GM12872 (cell line): Measurements from ENCODE around the gene CCNDBP1.

Experiments
- CTCF ChIP-seq: IDR thresholded peaks from 3 replicates; pipeline ENCODE4 v1.5.1; 2011; ENCODE audit warnings: low read depth, mild to moderate bottlenecking, low read length, moderate library complexity; ENCODE audit not compliant: insufficient read depth

The CCNDBP1 gene

GRCh38 chr15:43218908-43219706 lies 33.9 kb downstream of the CCNDBP1 start:
- 0 out of 3 replicates have a peak, but pooled peaks have one; percentile 16 for TF ChIP-seq CTCF

GRCh38 chr15:43219929-43220928 lies 35.0 kb downstream of the CCNDBP1 start:
- TF ChIP-seq CTCF: no peak

- no peak for TF ChIP-seq CTCF
These were observed 35.8 kb downstream of the CCNDBP1 start, which contains the start of gene EPB42 for GRCh38 chr15:43220991-43221403. TSS of gene EPB42 (minus strand) at chr15:43221018. CDS start at chr15:43220825, 193 bp downstream.

- TF ChIP-seq CTCF: no peak
These were observed 36.2 kb downstream of the CCNDBP1 start for GRCh38 chr15:43221422-43221821.

- TF ChIP-seq CTCF: peak; percentile 84
These were observed 40.2 kb downstream of the CCNDBP1 start for GRCh38 chr15:43225201-43225949.

GRCh38 chr15:43226436-43227305 lies 41.5 kb downstream of the CCNDBP1 start:
- no peak for TF ChIP-seq CTCF
